ENCODE data around the gene HAX1. TPM values are rescaled to one million over a fixed set of nuclear protein-coding genes. Genes with fewer than 3 reads are reported as not detected.

The HAX1 gene
- total and polyA plus RNA-seq, 2 of the 8 experiments (the other 6 are each of a cell fraction or from before 2014, with no cell fraction given), result 82.2 to 115 TPM

DNA sequence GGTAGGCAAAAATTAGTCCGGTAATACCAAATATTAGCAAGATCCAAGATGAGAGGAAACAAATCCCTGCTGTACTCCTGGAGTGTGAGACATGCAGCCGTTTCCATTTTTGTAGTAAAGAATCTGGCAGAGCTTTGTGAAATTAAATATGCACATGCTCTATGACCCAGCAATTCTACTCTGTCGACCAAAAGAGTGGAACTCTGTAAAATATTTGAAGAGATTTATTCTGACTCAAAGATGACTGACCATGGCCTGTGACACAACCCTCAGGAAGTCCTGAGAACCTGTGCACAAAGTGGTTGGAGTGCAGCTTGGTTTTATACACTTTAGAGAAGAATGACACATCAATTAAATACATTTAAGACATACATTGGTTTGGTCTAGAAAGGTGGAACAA is 16.2 kb downstream of the HAX1 start (continued):
- TF ChIP-seq, protein P1, sequence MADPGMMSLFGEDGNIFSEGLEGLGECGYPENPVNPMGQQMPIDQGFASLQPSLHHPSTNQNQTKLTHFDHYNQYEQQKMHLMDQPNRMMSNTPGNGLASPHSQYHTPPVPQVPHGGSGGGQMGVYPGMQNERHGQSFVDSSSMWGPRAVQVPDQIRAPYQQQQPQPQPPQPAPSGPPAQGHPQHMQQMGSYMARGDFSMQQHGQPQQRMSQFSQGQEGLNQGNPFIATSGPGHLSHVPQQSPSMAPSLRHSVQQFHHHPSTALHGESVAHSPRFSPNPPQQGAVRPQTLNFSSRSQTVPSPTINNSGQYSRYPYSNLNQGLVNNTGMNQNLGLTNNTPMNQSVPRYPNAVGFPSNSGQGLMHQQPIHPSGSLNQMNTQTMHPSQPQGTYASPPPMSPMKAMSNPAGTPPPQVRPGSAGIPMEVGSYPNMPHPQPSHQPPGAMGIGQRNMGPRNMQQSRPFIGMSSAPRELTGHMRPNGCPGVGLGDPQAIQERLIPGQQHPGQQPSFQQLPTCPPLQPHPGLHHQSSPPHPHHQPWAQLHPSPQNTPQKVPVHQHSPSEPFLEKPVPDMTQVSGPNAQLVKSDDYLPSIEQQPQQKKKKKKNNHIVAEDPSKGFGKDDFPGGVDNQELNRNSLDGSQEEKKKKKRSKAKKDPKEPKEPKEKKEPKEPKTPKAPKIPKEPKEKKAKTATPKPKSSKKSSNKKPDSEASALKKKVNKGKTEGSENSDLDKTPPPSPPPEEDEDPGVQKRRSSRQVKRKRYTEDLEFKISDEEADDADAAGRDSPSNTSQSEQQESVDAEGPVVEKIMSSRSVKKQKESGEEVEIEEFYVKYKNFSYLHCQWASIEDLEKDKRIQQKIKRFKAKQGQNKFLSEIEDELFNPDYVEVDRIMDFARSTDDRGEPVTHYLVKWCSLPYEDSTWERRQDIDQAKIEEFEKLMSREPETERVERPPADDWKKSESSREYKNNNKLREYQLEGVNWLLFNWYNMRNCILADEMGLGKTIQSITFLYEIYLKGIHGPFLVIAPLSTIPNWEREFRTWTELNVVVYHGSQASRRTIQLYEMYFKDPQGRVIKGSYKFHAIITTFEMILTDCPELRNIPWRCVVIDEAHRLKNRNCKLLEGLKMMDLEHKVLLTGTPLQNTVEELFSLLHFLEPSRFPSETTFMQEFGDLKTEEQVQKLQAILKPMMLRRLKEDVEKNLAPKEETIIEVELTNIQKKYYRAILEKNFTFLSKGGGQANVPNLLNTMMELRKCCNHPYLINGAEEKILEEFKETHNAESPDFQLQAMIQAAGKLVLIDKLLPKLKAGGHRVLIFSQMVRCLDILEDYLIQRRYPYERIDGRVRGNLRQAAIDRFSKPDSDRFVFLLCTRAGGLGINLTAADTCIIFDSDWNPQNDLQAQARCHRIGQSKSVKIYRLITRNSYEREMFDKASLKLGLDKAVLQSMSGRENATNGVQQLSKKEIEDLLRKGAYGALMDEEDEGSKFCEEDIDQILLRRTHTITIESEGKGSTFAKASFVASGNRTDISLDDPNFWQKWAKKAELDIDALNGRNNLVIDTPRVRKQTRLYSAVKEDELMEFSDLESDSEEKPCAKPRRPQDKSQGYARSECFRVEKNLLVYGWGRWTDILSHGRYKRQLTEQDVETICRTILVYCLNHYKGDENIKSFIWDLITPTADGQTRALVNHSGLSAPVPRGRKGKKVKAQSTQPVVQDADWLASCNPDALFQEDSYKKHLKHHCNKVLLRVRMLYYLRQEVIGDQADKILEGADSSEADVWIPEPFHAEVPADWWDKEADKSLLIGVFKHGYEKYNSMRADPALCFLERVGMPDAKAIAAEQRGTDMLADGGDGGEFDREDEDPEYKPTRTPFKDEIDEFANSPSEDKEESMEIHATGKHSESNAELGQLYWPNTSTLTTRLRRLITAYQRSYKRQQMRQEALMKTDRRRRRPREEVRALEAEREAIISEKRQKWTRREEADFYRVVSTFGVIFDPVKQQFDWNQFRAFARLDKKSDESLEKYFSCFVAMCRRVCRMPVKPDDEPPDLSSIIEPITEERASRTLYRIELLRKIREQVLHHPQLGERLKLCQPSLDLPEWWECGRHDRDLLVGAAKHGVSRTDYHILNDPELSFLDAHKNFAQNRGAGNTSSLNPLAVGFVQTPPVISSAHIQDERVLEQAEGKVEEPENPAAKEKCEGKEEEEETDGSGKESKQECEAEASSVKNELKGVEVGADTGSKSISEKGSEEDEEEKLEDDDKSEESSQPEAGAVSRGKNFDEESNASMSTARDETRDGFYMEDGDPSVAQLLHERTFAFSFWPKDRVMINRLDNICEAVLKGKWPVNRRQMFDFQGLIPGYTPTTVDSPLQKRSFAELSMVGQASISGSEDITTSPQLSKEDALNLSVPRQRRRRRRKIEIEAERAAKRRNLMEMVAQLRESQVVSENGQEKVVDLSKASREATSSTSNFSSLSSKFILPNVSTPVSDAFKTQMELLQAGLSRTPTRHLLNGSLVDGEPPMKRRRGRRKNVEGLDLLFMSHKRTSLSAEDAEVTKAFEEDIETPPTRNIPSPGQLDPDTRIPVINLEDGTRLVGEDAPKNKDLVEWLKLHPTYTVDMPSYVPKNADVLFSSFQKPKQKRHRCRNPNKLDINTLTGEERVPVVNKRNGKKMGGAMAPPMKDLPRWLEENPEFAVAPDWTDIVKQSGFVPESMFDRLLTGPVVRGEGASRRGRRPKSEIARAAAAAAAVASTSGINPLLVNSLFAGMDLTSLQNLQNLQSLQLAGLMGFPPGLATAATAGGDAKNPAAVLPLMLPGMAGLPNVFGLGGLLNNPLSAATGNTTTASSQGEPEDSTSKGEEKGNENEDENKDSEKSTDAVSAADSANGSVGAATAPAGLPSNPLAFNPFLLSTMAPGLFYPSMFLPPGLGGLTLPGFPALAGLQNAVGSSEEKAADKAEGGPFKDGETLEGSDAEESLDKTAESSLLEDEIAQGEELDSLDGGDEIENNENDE (IDR thresholded peaks at IDR 0.05; ENCODE audit: insufficient replicate concordance, low read length), result no peak
- TF ChIP-seq KDM5A (IDR thresholded peaks at IDR 0.05; ENCODE audit: low read length) (no peak), CTBP2 (IDR thresholded peaks at IDR 0.05; ENCODE audit: borderline replicate concordance, insufficient read depth, insufficient read length, low read length) (no peak), SIRT6 (IDR thresholded peaks at IDR 0.05; ENCODE audit: low read length) (no peak), CBX5 (IDR thresholded peaks at IDR 0.05; ENCODE audit: low read depth, low read length) (no peak), ZNF274 (IDR thresholded peaks at IDR 0.05; ENCODE audit: borderline replicate concordance, extremely low read depth, low read length) (no peak), NANOG (IDR thresholded peaks at IDR 0.05; ENCODE audit: insufficient read depth, low read depth, low read length, poor library complexity, severe bottlenecking) (no peak), BCL11A (IDR thresholded peaks at IDR 0.05; ENCODE audit: low read depth in 2 of 2, low read length in 2 of 2) (no peak), EZH2 (IDR thresholded peaks at IDR 0.05; ENCODE audit: low read depth, low read length, severe bottlenecking) (no peak), RBBP5 (IDR thresholded peaks at IDR 0.05; ENCODE audit: borderline replicate concordance, low read depth, low read length) (no peak), SP2 (IDR thresholded peaks at IDR 0.05; ENCODE audit: low read length) (no peak)
- TF ChIP-seq, protein P2, sequence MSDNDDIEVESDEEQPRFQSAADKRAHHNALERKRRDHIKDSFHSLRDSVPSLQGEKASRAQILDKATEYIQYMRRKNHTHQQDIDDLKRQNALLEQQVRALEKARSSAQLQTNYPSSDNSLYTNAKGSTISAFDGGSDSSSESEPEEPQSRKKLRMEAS (IDR thresholded peaks at IDR 0.05), result no peak

Measured in H1 (cell line).